ENCODE data around the gene ANGPTL4.
"Not testable (repeated sequence)": the region's sequence is repeated elsewhere in the genome, so short reads cannot be mapped to it uniquely, and the experiment has no call there.

The ANGPTL4 gene

GRCh38 chr19:8334458-8335342 is 29.3 kb upstream of the ANGPTL4 start:
- DNase-seq (ENCODE audit: low read depth) = no peak

- no peak for DNase-seq (ENCODE audit: low read depth)
Observed at GRCh38 chr19:8335343-8336071, 28.4 kb upstream of the ANGPTL4 start.

GRCh38 chr19:8336072-8336569 is 27.8 kb upstream of the ANGPTL4 start:
- no peak for DNase-seq (ENCODE audit: low read depth)

GRCh38 chr19:8336660-8337059 is 27.3 kb upstream of the ANGPTL4 start:
- no peak for DNase-seq (ENCODE audit: low read depth)

- no peak for DNase-seq (ENCODE audit: low read depth)
Observed at GRCh38 chr19:8337728-8338127, 26.2 kb upstream of the ANGPTL4 start.

- DNase-seq (ENCODE audit: low read depth) = no peak
Observed at GRCh38 chr19:8338835-8339234, 25.1 kb upstream of the ANGPTL4 start.

- no peak for DNase-seq (ENCODE audit: low read depth)
Observed at GRCh38 chr19:8340341-8341096, 23.4 kb upstream of the ANGPTL4 start.

GRCh38 chr19:8341504-8341903 is 22.5 kb upstream of the ANGPTL4 start:
- not testable (repeated sequence) for DNase-seq (ENCODE audit: low read depth)

- no peak for DNase-seq (ENCODE audit: low read depth)
Observed at GRCh38 chr19:8342316-8342683, 21.7 kb upstream of the ANGPTL4 start.

- DNase-seq (ENCODE audit: low read depth) = peak; percentile 72
Observed at GRCh38 chr19:8342684-8343482, 21.1 kb upstream of the ANGPTL4 start, which contains the start of gene KANK3. Gene KANK3 (minus strand): TSS chr19:8343262. CDS start chr19:8337828, 5,434 bp downstream.

GRCh38 chr19:8343483-8343844 is 20.5 kb upstream of the ANGPTL4 start:
- DNase-seq (ENCODE audit: low read depth) = no peak

- DNase-seq (ENCODE audit: low read depth) = not testable (repeated sequence)
Observed at GRCh38 chr19:8349629-8350372, 14.2 kb upstream of the ANGPTL4 start.

GRCh38 chr19:8352134-8352827 is 11.7 kb upstream of the ANGPTL4 start:
- no peak for DNase-seq (ENCODE audit: low read depth)

GRCh38 chr19:8352845-8353244 is 11.1 kb upstream of the ANGPTL4 start:
- DNase-seq (ENCODE audit: low read depth) = not testable (repeated sequence)

GRCh38 chr19:8355631-8356402 is 8.1 kb upstream of the ANGPTL4 start:
- DNase-seq (ENCODE audit: low read depth) = no peak

GRCh38 chr19:8357007-8357521 is 6.9 kb upstream of the ANGPTL4 start:
- no peak for DNase-seq (ENCODE audit: low read depth)

- DNase-seq (ENCODE audit: low read depth) = no peak
Observed at GRCh38 chr19:8358948-8359347, 5.0 kb upstream of the ANGPTL4 start.

- no peak for DNase-seq (ENCODE audit: low read depth)
Observed at GRCh38 chr19:8360196-8360595, 3.8 kb upstream of the ANGPTL4 start.
